GM18951 (cell line): ENCODE data around the gene ARID1B.
"Not testable (repeated sequence)": the region's sequence is repeated elsewhere in the genome, so short reads cannot be mapped to it uniquely, and the experiment has no call there.

ENCODE experiments used
- POLR2A ChIP-seq: IDR thresholded peaks from 4 replicates; pipeline ENCODE4 v1.6.1; 2011; ENCODE audit warnings: mild to moderate bottlenecking; ENCODE audit not compliant: insufficient read length, insufficient read depth; ENCODE audit errors: extremely low read depth
- in situ Hi-C: fragments of 300-500 bp; cut with MboI; formaldehyde crosslinking; loops from one replicate; pipeline ENCODE4 v1.12.0; 2022; ENCODE audit warnings: low sequenced_read_pairs, mixed read lengths, inconsistent platforms; ENCODE audit not compliant: unreplicated experiment

ARID1B gene

GRCh38 chr6:156982168-156982567 is 205.0 kb downstream of the ARID1B start:
- TF ChIP-seq POLR2A = no peak
- in situ Hi-C loops = no loop called here

- in situ Hi-C loops = not testable (repeated sequence)
These were observed 205.7 kb downstream of the ARID1B start for GRCh38 chr6:156982864-156983263.

- no peak for TF ChIP-seq POLR2A
- in situ Hi-C loops = no loop called here
These were observed 207.1 kb downstream of the ARID1B start for GRCh38 chr6:156984178-156984738.

GRCh38 chr6:156985309-156985708 is 208.1 kb downstream of the ARID1B start:
- in situ Hi-C loops = no loop called here
- TF ChIP-seq POLR2A = no peak

GRCh38 chr6:156988276-156989158 is 211.3 kb downstream of the ARID1B start:
- in situ Hi-C loops = no loop called here
- TF ChIP-seq POLR2A = no peak

GRCh38 chr6:156989159-156989806 is 212.1 kb downstream of the ARID1B start:
- in situ Hi-C loops = no loop called here
- TF ChIP-seq POLR2A = no peak

- no peak for TF ChIP-seq POLR2A
- in situ Hi-C loops = no loop called here
These were observed 215.0 kb downstream of the ARID1B start for GRCh38 chr6:156992020-156992804.

GRCh38 chr6:156993713-156994112 is 216.5 kb downstream of the ARID1B start:
- in situ Hi-C loops = no loop called here
- no peak for TF ChIP-seq POLR2A

GRCh38 chr6:156994215-156995076 is 217.3 kb downstream of the ARID1B start:
- in situ Hi-C loops = no loop called here

GRCh38 chr6:156995502-156995901 is 218.3 kb downstream of the ARID1B start:
- no peak for TF ChIP-seq POLR2A
- in situ Hi-C loops = no loop called here

More at GRCh38 chr6:156994215-156995076, 217.3 kb downstream of the ARID1B start:
- TF ChIP-seq POLR2A = no peak

- in situ Hi-C loops = no loop called here
- TF ChIP-seq POLR2A = no peak
These were observed 219.1 kb downstream of the ARID1B start for GRCh38 chr6:156996265-156996664.

GRCh38 chr6:156998794-156999330 is 221.7 kb downstream of the ARID1B start:
- in situ Hi-C loops = no loop called here
- no peak for TF ChIP-seq POLR2A
